Posterior cingulate gyrus (tissue), 11 donors: ENCODE data around the gene NLRP12.
"Not testable (repeated sequence)": the region's sequence is repeated elsewhere in the genome, so short reads cannot be mapped to it uniquely, and the experiment has no call there.

Experiments used
- DNase-seq, 10 donors: peaks; one replicate each; pipeline versions ENCODE4 v3.0.0 to v3.0.0-alpha.2; 2020 to 2021; ENCODE audit warnings: mixed read lengths in 3 of 10
- intact Hi-C: fragments of 100-400 bp; cut with DNase I; formaldehyde crosslinking; loops from one replicate; pipeline ENCODE4 v1.15.1; 2023

NLRP12 gene

DNA sequence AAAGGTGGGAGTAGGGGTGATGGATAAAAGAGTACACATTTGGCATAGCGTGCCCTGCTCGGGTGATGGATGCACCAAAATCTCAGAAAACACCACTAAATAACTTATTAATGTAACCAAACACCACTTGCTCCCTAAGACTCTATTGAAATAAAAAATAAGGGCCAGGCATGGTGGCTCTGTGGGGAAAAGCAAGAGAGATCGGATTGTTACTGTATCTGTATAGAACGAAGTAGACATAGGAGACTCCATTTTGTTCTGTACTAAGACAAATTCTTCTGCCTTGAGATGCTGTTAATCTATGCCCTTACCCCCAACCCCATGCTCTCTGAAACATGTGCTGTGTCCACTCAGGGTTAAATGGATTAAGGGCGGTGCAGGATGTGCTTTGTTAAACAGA is 14.3 kb upstream of the NLRP12 start:
- DNase-seq, intact Hi-C loops: not testable (repeated sequence)

DNA sequence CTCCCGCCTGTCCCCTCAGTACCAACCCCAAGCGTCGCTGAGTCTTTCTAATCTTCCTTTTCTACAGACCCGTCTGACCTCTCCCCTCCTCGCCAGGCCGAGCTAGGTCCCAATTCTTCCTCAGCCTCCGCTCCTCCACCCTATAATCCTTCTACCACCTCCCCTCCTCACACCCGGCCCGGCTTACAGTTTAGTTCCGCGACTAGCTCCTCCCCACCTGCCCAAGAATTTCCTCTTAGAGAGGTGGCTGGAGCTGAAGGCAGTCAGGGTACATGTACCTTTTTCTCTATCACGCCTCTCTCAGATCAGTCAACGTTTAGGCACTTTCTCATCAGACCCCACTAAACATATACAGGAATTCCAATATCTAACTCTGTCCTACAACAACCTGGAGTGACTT is 8.7 kb upstream of the NLRP12 start:
- intact Hi-C loops: not testable (repeated sequence)
- DNase-seq: peak in 1 of 10 donors; percentile 21

GRCh38 chr19:53828531-53828930 is 4.4 kb upstream of the NLRP12 start:
- intact Hi-C loops: no loop called here
- DNase-seq: no peak

GRCh38 chr19:53826876-53827275 is 2.8 kb upstream of the NLRP12 start:
- intact Hi-C loops: no loop called here
- DNase-seq: no peak

GRCh38 chr19:53823380-53824120 is 564 bp downstream of the NLRP12 start:
- intact Hi-C loops: no loop called here
- peak in 1 of 10 donors; percentile 40 for DNase-seq

DNA sequence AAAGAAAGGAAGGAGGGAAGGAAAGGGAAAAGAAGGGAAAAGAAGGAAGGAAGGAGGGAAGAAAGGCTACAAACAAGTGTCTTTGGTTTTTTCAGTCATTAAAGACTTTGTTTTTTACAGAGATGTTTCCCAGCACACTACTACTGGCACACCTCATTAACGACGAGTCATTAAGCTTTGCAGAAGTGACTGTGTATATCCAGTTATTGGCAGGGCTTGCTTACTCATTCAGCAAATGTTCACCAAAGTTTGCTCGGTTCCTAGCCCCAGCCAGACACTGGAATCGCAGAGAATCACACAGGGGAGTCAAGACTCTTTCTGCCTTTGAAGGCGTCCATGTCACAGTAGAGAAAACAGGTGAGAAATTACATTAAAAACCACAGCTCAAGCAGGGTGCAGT is 4.3 kb downstream of the NLRP12 start:
- intact Hi-C loops: no loop called here
- DNase-seq: peak in 1 of 10 donors; percentile 5

DNA sequence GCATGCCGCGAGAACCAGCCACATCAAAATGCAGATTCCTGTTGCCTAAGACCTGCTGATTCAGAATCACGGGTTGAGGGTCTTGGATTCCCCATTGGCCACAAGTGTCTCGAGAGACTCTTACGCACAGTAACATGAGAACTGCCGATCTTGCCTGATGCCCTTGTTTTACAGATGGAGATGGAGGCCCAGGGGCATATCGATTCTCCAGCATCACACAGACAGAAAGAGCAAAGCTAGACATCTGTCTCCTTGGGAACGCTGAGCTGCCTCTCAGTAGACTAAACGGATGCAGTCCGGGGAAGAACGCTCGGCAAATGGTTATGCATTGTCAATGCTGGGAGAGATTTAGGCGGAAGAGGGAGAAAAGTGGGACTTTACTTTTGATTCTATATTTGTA is 5.4 kb downstream of the NLRP12 start:
- peak in 5 of 10 donors; percentile 29 to 83 (median 37) for DNase-seq
- intact Hi-C loops: no loop called here

DNA sequence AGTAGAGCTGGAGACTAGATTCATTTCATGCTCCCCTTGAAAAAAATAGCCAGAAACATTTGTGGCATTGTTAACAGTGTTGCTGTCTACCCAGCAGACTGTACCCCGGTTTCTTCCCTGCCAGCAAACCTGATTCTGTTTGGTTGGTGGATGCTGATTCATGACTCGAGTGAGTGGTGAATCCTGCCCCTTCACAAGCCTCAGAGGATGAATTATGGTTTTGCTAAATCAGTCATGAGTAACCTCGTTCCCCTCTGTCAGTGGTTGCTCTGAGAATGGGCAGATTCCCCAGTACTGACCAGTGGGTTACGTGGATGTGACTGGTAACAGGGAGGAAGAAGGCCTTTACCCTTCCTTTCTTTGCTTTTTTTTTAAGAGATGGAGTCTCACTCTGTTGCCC is 10.1 kb downstream of the NLRP12 start:
- intact Hi-C loops: no loop called here
- peak in 1 of 10 donors; percentile 3 for DNase-seq

GRCh38 chr19:53812335-53812734 is 11.8 kb downstream of the NLRP12 start:
- DNase-seq: peak in 1 of 10 donors; percentile 17
- intact Hi-C loops: no loop called here

DNA sequence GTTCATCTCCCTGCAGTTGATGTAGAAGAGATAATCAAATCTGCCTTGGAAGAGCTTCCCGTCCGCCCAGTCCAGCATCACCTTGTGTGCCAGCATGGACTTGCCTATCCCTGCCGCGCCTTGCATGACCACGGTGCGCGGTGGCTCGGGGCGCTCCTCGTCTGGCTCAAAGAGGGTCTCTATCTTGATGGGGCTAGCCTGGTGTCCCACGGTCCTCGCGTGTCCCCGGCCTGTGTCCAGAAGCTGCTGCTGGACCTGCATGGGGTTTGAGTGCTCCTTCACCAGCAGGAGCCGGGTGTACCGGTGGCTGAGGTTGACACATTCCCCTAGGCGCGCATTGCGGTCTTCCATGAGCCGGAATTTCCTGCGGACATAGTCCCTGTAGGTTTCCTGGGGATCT is 13.2 kb downstream of the NLRP12 start:
- peak in 1 of 10 donors; percentile 74 for DNase-seq
- intact Hi-C loops: no loop called here

GRCh38 chr19:53810187-53810546 is 13.9 kb downstream of the NLRP12 start:
- intact Hi-C loops: no loop called here
- peak in 1 of 10 donors; percentile 82 for DNase-seq

DNA sequence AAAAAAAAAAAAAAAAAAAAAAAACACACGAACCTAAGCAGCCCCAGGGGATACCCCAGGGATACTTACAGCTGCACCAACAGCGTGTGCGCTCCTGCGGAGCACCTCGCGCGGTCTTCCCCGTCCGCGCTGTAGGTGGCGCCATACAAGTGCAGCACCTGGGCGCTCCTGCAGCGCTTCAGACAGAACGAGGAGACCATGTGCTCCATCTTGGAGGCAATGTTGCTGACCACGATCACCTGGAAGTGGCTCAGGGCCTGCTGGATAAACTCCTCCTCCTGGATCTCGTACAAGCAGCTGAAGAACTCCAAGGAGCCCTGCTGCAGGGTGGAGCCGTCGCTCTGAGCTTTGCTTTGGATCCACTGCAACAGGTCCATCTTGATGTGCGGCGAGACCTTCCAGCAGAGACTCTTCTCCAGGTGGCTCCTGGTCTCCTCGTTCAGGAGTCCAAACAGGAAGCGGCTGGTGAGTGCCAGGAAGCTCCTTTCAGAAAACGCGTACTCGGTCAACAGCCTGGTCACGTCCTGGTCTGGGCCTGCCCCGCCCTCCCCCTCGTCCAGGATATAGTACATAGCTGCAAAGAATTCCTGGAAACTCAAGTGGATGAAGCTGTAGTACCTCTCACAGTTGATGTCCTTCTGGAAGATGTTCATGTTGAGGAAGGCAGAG is 14.5 kb downstream of the NLRP12 start:
- intact Hi-C loops: no loop called here
- peak in 2 of 10 donors; percentile 59 to 77 for DNase-seq

DNA sequence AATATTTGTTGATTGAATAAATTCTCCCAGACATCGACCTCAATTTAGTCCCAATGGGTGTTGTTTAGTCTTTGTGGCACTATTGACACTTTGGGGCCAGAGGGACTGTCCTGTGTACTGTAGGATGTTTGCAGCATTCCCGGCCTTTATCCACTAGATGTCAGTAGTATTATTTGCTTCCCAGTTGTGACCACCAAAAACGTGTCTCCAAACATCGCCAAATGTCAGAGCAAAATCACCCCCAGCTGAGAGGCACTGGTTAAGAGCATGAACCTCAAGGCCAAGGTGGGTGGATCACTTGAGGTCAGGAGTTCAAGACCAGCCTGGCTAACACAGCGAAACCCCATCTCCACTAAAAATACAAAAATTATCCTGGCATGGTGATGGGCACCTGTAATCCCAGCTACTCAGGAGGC is 15.4 kb downstream of the NLRP12 start:
- no peak for DNase-seq
- intact Hi-C loops: no loop called here

- no peak for DNase-seq
- intact Hi-C loops: no loop called here
Measured at GRCh38 chr19:53801257-53801656, 22.9 kb downstream of the NLRP12 start.

DNA sequence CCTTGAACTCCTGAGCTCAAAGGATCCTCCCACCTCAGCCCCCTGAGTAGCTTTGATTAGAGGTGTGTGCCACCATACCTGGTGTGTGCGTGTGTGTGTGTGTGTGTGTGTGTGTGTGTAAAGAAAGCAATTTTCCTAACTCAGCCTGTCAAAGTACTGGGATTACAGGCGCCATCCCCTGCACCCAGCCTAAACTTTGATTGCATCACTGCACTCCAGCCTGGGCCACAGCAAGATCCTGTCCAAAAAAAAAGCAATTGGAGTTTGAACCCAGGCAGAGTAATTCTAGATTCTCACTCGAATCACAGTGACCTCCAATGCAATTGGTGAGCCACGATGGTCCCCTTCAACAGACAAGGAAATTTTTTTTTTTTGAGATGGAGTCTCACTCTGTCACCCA is 29.1 kb downstream of the NLRP12 start:
- intact Hi-C loops: no loop called here
- peak in 2 of 10 donors; percentile 3 to 4 for DNase-seq

DNA sequence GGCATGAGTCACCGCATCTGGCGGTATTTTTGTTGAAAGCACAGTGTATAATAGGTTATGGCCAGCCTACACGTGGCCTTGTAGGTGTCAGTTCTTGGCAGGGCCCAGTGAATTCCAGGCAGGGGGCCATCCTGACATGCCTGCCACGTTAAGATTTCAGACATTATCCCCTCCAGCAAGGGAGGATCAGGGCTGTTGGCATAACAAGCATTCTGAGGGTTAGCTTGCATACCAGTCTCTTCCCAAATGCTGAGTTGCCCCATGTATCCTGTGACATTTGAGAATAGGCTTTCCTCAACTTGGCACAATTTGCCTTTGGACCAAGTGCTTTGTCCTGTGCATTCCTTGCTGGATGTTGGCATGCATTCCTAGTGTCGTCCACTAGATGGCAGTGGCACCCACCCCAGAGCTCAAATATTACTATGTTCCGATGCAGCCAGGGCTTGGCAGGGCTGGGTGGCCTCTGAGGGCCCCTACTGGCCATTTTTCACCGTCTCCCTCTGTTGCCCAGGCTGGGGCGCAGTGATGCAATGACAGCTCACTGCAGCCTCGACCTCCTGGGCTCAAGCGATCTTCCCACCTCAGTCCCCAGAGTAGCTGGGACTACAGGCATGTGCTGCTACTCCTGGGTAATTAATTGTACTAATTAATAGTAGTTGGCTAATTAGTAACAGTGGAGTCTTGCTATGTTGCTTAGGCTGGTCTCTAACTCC is 31.2 kb downstream of the NLRP12 start:
- intact Hi-C loops: loop anchor here (5.0 kb wide), 1 partner anchor 239 kb away; no protein-coding TSS in a partner anchor
- peak; percentile 69 to 97 (median 86) for DNase-seq

- intact Hi-C loops: loop anchor here (5.0 kb wide), 1 partner anchor 242 kb away; no protein-coding TSS in a partner anchor
- DNase-seq: peak in 2 of 10 donors; percentile 21 to 40
Measured at GRCh38 chr19:53789708-53790678, 34.1 kb downstream of the NLRP12 start.

DNA sequence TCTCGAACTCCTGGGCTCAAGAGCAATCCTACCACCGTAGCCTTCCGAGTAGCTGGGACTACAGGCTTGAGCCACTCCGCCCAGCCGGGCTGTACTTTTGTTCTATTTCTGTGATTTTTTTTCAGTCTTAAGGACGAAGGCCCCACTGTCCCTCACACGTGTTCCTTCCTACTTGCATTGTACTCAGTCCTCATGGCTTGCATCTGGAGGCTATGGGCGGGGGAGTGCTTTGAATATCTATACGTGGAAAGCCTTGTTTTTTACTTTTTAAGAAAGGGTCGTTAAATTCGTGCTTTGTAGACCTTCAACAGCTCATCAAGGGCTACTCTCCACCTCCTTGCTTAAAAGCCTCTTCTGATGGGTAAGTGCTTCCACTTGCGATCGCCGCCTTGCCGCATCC is 36.8 kb downstream of the NLRP12 start:
- intact Hi-C loops: no loop called here
- peak in 2 of 10 donors; percentile 0 to 13 for DNase-seq

GRCh38 chr19:53786744-53787143 is 37.4 kb downstream of the NLRP12 start:
- no peak for DNase-seq
- intact Hi-C loops: no loop called here
